HL-60 (cell line): ENCODE data around the gene PHKG2.

Experiments used
- DNase-seq, 2 experiments: peaks; one replicate each; pipeline ENCODE4 v3.0.0-alpha.2; 2010 to 2020; ENCODE audit warnings: low read depth in 1 of 2, low spot score in 1 of 2
- H3K27ac ChIP-seq: fragments of 250-450 bp; sonication (Bioruptor Pico); replicated peaks from 2 replicates; pipeline ENCODE4 v1.5.1; 2020; ENCODE audit warnings: mild to moderate bottlenecking, moderate library complexity
- H3K27me3 ChIP-seq: fragments of 250-450 bp; sonication (Bioruptor Pico); 2 replicates; pipeline ENCODE4 v1.5.1; 2021; ENCODE audit warnings: mild to moderate bottlenecking, moderate library complexity; ENCODE audit not compliant: insufficient read depth, poor library complexity, severe bottlenecking
- H3K4me3 ChIP-seq: replicated peaks from 2 replicates; pipeline ENCODE4 v1.5.1; 2011; ENCODE audit warnings: mild to moderate bottlenecking, control low read depth, low read length; ENCODE audit not compliant: insufficient read depth
- CTCF ChIP-seq: IDR thresholded peaks from one replicate; pipeline ENCODE4 v1.5.1; 2011; ENCODE audit warnings: low read length, control low read depth, inconsistent platforms; ENCODE audit not compliant: insufficient read depth
- GABPA ChIP-seq: IDR thresholded peaks from 2 replicates; pipeline ENCODE4 v1.6.1; 2012; ENCODE audit warnings: low read depth
- POLR2AphosphoS5 ChIP-seq: IDR thresholded peaks from 2 replicates; pipeline ENCODE4 v1.6.1; 2012; ENCODE audit warnings: low read depth
- REST ChIP-seq: IDR thresholded peaks from 2 replicates; pipeline ENCODE4 v1.6.1; 2012; ENCODE audit warnings: low read depth; ENCODE audit not compliant: insufficient replicate concordance
- SPI1 ChIP-seq: IDR thresholded peaks from 2 replicates; pipeline ENCODE4 v1.6.1; 2012; ENCODE audit warnings: low read depth, mild to moderate bottlenecking, borderline replicate concordance

PHKG2 gene

GRCh38 chr16:30769379-30770089, 21.3 kb downstream of the PHKG2 start:
- TF ChIP-seq REST (no peak), POLR2AphosphoS5 (no peak)
- H3K4me3 ChIP-seq, result no peak overlapping the region
- H3K27ac ChIP-seq, result no peak overlapping the region
- DNase-seq, result no peak
- no peaks in the 10 kb centered on the region for H3K27me3 ChIP-seq

GRCh38 chr16:30771726-30772125, 23.5 kb downstream of the PHKG2 start:
- no peak for DNase-seq
- no peak overlapping the region for H3K4me3 ChIP-seq
- no peak overlapping the region for H3K27ac ChIP-seq
- H3K27me3 ChIP-seq, result no peaks in the 10 kb centered on the region
- TF ChIP-seq CTCF (no peak), GABPA (no peak), SPI1 (no peak), POLR2AphosphoS5 (no peak), REST (no peak)

- no peak overlapping the region for H3K4me3 ChIP-seq
- TF ChIP-seq REST (no peak), GABPA (no peak), SPI1 (no peak), CTCF (no peak), POLR2AphosphoS5 (no peak)
- H3K27ac ChIP-seq, result no peak overlapping the region
- no peaks in the 10 kb centered on the region for H3K27me3 ChIP-seq
- DNase-seq, result no peak
These were observed 25.6 kb downstream of the PHKG2 start for GRCh38 chr16:30773826-30774225.
